Epithelial cell of esophagus (primary cell): Measurements from ENCODE around the gene MFSD11.
A peak's percentile ranks its signal among the peaks of the same experiment; 100 is the strongest.
"Not testable (repeated sequence)": the region's sequence is repeated elsewhere in the genome, so short reads cannot be mapped to it uniquely, and the experiment has no call there.

Experiments
- DNase-seq: peaks from one replicate; pipeline ENCODE4 v3.0.0; 2010; ENCODE audit warnings: low read depth
- H3K4me3 ChIP-seq: 2 replicates; pipeline ENCODE4 v1.5.1; 2011; ENCODE audit warnings: mild to moderate bottlenecking, low read length, control low read depth
- TF ChIP-seq, protein P1 (sequence below): IDR thresholded peaks from 2 replicates; pipeline ENCODE4 v1.5.1; 2011; ENCODE audit warnings: low read depth, mild to moderate bottlenecking, low read length, control low read depth, inconsistent platforms; ENCODE audit not compliant: insufficient read depth; ENCODE audit errors: missing control alignments

MFSD11 gene

DNA sequence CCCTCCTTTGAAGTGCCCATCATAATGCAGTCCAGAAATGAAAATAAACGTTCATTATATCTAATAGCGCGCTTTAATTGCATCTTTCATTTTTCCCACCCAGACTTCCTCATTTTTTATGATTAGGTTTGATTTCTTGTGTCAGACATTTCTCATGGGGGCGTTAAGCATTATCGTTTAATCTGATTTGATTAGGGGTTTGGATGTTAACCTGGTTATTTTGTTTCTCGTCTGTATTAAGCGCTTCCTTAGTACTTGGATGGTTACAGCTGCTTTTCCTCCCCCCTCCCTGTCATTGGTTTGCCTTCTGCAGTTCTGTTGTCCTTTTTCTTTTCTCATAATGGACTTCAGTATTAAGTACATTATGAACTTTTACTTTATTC, 540 bp downstream of the MFSD11 start:
- TF ChIP-seq, protein P1, sequence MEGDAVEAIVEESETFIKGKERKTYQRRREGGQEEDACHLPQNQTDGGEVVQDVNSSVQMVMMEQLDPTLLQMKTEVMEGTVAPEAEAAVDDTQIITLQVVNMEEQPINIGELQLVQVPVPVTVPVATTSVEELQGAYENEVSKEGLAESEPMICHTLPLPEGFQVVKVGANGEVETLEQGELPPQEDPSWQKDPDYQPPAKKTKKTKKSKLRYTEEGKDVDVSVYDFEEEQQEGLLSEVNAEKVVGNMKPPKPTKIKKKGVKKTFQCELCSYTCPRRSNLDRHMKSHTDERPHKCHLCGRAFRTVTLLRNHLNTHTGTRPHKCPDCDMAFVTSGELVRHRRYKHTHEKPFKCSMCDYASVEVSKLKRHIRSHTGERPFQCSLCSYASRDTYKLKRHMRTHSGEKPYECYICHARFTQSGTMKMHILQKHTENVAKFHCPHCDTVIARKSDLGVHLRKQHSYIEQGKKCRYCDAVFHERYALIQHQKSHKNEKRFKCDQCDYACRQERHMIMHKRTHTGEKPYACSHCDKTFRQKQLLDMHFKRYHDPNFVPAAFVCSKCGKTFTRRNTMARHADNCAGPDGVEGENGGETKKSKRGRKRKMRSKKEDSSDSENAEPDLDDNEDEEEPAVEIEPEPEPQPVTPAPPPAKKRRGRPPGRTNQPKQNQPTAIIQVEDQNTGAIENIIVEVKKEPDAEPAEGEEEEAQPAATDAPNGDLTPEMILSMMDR, result no peak
- H3K4me3 ChIP-seq, result peak overlapping the region; percentile 94

DNA sequence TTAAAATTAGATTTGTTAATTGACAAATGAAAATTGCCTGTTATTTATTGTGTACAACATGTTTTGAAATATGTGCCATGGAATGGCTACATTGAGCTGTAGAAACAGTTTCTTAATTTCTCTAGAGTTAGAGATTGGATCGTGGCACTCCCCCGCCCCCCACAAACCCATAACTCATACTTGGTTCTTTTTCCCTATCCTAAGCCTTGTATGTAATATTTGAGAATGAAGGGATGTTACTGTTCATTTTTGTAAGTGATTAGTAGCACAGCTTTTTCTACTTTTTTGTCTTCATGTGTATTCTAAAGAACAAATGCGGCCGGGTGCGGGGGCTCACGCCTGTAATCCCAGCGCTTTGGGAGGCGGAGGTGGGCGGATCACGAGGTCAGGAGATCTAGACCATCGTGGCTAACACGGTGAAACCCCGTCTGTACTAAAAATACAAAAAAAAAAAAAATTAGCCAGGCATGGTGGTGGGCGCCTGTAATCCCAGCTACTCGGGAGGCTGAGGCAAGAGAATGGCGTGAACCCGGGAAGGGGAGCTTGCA, 1.7 kb downstream of the MFSD11 start:
- not testable (repeated sequence) for H3K4me3 ChIP-seq, DNase-seq

More for the DNA sequence above, 540 bp downstream of the MFSD11 start:
- no peak for DNase-seq

DNA sequence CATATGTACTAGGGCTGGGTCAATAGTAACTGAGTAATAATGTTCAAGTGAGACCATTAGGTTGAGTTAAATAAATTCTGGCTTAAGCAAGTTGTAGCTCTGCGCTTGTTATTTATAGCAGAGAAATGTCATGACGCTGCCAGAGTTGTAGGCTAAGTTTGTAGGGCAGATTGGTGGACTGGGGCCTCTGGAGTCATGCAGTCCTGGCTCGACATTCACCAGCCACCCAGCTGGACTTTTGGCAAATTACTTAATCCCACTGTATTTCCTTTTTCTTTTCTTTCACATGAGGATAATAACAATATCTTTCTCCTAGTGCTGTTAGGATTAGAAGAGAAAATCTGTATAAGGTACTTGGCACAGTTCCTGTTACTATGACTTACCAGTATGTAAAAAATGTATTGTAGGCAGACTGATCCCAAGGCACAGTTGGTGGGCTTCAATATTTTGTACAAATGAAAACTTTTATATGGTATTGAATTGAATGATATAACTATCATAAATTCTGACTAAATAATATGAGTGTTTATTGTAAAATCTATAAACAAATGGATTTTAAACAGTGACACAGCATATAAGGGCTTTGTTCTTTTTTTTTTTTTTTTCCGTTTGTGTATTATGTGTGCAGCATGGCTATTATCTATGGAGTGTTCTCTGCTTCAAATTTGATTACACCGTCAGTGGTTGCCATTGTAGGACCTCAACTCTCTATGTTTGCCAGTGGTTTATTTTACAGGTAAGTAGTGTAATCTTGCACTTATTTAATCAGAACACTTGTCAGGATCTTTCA, 2.6 kb downstream of the MFSD11 start:
- H3K4me3 ChIP-seq, result no peak overlapping the region
- TF ChIP-seq, protein P1, result no peak
- DNase-seq, result no peak

DNA sequence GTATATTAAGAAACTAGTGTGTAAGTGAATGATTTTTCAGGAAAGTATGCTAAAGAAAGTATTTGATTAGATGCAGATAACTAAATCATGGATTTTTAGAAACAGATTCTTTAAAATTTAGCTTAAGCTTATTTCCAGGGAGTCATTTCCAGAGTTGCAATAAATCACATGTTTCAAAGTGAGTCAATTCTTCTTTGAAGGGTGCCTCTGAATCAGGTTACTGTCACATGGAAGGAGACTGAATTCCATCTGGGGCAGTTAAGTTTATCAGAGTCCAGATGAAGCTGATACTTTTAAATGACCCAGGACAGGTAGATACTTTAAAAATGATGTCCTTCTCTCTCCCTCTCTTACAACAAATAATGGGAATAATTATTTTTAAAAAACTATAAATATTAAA, 5.0 kb downstream of the MFSD11 start:
- no peak overlapping the region for H3K4me3 ChIP-seq
- TF ChIP-seq, protein P1, result no peak
- DNase-seq, result peak; percentile 32

DNA sequence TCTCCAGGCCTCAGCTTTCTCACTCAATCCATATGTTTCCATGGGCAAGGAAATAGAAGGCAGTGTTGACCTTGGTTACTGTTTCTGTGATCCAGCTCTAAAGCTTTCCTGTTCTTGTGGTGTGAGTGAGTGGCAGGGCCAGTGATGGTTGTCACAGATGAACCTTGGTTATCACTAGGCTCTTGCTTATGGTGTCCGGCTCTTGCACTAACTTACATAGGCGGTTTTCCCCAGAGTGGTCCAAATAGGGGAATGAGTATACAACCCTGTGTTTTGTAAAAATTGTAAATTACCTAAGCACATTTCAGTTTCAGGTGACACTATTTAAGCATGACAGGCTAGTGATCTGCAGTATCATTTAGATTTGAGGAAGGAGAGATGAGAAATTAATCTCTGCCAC, 6.8 kb downstream of the MFSD11 start:
- H3K4me3 ChIP-seq, result no peak overlapping the region
- DNase-seq, result no peak
- TF ChIP-seq, protein P1, result no peak

DNA sequence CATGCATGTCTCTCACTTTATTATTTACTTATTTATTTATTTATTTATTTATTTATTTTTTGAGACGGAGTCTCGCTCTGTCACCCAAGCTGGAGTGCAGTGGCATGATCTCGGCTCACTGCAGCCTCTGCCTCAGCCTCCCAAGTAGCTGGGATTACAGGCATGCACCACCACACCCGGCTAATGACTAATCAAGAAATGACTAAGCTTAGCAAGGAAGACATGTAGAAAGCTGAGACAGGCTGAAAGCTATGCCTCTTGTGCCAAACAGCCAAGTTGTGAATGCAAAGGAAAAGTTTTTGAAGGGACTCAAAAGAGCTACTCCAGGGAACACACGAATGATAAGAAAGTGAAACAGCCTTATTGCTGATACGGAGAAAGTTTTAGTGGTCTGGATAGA, 7.9 kb downstream of the MFSD11 start:
- DNase-seq, result peak; percentile 78
- not testable (repeated sequence) for H3K4me3 ChIP-seq

DNA sequence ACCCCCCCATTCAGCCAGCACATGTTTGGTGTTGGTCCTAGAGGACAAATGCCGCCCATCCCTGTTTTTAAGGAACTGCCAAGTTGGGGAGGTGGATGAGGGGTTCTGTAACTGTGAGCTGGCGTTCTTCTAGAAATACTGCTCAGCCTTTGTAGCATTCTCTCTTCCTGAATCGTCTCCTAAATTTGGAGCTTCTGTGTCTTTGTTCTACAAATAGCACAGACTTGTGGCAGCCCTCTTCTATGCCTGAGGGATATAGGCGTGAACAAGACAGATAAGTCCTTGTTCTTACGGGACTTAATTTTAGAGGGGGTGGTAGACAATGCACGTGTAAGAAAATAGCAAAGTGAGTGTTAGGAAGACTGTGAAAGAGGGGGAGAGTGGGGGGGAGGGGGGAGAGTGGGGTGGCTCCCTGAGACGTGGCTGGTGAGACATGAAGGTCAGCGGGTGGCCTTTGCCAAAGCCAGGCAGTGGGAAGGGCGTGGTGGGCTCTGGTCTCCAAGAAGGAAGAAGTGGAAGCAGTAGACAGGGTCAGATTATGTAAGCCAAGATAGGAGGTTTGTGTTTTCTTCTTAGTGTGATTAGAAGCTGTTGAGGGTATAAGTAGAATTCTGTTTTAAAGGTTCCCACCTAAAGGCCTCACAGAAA, 9.9 kb downstream of the MFSD11 start:
- TF ChIP-seq, protein P1, result no peak
- no peak overlapping the region for H3K4me3 ChIP-seq
- no peak for DNase-seq

DNA sequence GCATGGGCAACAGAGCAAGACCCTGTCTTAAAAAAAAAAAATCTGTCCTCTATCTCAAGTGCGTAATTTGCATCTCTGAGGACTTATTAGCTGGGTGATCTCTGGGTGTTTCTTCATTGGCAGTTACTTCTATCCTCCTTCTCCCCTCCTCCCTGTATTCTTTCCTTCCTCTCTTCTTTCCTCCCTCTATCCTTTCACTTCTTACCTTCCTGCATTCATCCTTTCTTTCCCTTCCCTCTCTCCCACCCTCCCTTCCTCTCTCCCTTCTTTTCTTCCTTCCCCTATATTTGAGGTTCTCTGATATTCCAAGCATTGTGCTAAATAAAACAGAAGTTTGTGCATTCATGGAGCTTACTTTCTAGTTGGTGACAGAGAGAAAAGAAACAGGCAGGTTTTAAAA, 10.7 kb downstream of the MFSD11 start:
- H3K4me3 ChIP-seq, result no peak overlapping the region
- no peak for DNase-seq
- TF ChIP-seq, protein P1, result no peak
